HG03064 (cell line): ENCODE data around the gene SVIL.
"Not testable (repeated sequence)": the region's sequence is repeated elsewhere in the genome, so short reads cannot be mapped to it uniquely, and the experiment has no call there.

Experiments
- ATAC-seq: cut with Tn5 transposase; IDR thresholded peaks from one replicate; pipeline ENCODE4 v1.9.1; 2021; ENCODE audit warnings: low read depth; ENCODE audit not compliant: unreplicated experiment

SVIL gene

DNA sequence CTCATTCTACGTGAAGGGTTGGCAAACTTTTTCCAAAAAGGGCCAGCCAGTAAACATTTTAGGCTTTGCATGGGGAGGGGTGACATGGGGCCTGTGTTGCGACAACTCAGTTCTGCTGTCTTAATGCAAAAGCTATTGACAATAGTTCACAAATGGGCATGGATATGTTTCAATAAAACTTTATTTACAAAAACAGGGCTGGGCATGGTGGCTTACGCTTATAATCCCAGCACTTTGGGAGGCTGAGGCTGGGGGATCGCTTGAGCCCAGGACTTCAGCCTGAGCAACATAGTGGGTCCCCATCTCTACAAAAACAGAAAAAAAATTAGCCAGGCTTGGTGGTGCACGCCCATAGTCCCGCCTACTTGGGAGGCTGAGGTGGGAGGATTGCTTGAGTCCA is 141.1 kb downstream of the SVIL start:
- no peak for ATAC-seq

DNA sequence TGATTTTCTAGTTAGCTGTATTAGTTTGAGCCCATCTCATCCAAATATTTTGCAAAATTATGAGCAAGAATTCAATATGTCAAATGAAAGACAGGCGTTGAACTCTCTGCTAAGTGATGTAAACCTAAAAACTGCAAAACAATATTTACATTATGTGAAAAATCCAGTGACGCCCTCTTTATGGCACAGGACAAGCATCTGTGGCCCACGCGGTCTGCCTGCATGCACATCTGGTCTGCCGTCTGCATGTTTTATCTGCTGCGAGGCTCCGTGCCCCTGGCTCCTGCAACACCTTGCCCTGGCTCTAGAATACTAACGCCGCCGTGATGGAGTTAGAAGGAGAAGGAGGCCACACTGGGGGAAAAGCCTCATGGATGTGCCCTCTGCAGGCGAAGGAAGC is 142.0 kb downstream of the SVIL start:
- no peak for ATAC-seq

DNA sequence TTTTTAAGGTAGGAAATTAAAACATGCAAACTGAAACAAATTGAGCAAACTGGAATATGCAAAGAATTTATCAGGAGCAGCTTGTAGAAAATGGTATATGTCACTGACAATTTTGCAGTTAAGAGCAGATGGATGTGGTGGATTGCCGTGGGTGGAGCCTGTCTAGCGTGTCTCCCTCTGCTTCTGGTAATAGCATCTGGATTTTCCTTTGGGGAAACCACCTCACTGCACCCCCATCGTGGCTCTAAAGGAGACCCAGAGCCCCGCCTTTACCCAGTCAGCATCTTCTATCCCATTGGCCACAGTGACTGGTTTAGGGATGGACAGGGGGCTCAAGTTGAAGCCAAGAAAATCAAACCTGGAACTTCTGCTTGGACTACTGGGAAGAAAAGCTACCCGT is 142.9 kb downstream of the SVIL start:
- ATAC-seq, result no peak

DNA sequence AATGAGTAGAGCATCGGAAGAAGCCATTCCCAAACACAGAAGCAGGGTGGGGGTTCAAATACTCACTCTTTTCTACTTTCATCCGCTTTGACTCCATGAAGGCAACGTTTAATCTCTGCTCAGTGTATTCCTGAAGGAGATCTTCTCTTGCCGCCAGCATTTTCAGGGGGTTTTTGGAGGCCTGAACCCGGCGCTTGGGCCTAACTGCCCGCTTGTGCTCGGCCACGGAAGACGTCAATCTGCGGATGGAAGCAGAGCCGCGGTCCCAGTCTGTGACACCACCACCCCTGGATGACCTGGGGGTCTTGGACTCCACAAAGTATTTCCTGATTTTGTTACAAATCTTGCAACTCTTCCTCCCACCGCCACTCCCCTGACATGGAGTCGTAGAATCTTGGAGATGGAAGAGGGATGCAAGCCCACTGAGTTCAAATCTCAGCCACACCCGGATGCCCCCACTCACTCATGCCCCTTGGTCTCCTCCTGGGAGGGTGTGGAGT is 143.9 kb downstream of the SVIL start:
- ATAC-seq, result not testable (repeated sequence)

DNA sequence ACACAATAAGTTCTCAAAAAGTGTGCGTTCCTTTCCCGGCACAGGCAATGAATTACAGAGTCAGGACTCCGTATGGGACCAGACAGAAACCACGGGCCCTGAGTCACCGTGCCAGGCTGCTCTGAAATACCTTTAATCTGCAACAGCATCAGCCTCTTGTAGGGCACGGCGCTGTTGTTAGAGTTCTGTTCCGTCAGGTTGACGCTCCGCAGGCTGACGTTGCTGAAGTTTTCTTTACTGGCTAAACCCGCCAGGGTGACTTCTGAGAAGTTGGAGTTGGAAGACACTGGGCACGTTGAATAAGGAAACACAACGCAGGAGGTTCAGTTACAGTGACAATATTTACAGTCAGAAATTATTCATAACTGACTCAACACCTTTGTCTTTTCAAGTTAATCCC is 146.3 kb downstream of the SVIL start:
- not testable (repeated sequence) for ATAC-seq

DNA sequence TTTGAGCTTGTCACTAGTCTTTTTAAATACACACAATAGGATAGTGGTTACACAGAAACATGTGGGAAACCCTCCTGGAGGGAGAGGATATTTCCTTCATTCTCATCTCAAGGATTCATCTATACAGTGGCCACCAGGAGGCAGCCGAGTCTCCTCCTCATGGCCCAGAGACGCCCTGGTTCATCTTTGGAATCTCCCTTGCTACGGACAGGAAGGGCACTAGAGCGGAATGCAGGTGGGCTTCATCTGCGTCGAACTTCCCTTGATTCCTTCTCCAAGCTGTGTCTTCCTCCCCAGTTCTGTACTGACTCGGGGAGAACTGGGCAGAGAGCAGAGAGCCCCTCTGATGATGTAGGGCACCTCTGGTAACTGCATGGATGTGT is 146.9 kb downstream of the SVIL start:
- not testable (repeated sequence) for ATAC-seq

DNA sequence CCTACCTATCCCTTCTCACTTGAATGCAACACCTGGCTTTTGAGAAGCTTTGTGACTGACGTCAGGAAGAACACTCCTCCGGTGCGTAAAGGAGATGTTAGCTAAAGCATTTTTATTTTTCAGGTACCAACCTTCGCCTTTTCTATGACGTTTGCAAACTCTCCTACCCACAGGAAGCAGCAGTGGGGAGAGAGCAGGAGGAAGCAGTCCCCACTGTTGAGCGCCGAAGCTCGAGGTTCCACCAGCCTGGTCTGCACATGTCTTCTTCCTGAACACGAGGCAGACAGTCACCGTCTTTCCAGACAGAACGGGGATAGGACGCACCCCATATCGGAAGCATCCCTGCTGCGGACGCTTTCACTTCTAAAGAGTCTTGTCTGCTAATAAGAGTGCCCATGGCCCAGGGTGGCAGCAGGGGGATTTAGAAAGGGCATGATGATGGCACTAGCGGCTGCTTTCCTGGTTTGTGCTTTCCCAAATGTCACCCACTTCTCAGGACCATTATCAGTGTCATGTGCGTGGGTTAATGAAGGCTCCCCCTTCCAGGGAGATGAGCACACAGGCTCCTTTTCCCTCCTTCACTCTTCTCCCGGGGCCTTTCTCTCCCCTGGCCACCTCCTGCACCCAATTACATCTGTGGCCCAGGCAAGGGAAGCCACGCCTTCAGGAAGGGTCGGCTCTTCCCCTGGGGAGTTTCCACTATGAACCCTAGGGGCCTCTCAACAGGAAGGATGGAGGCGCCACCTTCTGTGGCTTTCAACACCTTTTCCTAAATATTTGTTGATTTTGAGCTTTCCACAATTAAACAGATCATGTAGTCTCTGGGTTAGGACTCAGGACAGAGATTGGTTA is 147.5 kb downstream of the SVIL start:
- not testable (repeated sequence) for ATAC-seq

DNA sequence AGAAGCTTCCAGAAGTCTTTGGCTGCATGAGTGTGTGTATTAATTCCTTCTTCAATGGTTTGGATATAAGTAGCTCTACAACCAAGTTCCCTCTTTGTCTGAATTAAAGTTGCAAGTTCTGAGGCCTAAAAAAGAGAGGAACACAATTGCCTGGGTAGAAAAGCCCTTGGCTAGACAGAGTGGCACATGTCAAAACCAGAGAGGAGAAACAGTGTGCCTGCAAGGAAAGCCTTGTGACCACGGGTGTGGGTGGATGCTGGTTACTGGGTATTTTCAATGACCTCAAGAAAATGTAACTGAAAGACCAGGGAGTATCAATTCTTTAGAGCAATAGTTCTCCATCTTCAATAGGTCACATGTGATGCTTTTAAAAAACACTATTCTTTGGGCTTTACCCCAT is 148.3 kb downstream of the SVIL start:
- ATAC-seq, result no peak

DNA sequence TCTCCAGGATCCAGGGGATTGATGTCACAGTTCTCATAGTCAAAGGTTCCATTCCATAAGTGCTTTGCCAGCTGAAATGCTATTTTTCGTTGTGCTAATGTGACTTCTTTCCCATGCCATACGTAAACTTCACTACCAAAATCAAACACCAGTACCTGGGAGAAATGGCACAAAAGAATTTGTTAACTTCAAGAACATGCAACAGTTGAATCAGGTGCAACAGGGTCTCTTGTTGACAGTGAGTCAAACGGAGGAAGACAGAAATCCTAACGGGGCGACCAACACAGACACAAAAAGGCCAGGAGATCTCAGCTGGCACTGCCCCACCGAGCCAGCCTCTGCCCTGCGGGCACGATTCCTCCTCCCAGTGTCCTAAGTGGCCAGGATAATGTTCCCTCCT is 150.1 kb downstream of the SVIL start:
- ATAC-seq, result not testable (repeated sequence)

DNA sequence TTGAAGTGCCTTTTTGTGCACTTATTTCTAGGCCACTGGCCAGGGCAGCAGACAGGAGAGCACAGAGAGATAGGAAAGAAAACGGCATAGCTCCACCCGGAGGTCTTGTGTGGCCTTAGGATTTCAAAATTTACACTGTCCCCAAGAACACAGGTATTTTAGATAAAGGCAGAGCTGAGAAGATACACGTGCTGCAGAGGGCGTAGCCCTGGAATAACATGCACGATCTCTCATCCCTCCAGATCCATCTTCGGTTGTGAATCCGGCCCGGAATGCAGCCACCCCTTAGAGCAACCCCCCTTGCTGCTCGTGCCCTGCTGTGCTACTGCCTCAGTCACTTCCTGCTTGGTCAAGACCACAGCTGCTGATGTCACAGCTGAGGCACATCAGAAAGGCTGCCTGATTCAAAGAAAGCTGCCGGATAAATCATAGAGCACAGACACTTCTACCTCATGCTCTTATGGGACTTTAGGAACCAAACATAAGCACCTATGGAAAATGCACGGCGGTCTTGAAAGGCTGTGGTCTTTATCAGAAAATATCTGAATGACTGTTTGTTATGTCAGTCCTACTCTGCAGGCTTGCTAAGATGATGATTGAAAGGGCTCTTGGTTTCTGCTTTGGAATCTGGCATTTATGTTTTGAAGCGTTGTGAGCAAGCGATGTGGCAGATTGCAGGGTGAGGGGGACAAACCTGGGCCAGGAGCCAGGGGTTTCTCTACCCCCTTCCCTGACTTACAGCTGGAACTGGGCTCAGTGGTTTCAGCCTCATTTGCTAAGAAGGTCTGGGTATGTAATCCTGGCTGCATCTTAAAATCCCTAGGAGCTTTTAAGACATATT is 152.0 kb downstream of the SVIL start:
- ATAC-seq, result no peak

DNA sequence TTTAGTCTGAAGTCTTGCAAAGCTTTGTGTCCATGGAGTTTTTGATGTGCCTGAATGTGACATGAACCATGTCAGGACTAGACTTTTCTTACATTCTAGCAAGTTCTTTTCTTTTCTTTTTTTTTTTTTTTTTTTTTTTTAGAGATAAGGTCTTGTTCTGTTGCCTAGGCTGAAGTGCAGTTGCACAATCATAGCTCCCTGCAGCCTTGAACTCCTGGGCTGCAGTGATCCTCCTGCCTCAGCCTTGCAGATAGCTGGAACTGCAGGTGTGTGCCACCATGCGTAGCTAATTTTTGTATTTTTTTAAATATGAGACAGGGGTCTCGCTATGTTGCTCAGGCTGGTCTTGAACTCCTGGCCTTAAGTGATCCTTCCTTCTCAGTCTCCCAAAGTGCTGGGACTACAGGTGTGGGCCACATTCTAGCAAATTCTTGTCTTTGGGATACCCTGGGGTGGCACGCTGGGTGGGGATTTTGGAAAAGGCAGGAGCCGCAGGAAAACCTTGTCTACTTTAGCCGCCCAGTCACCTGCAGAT is 152.8 kb downstream of the SVIL start:
- no peak for ATAC-seq

DNA sequence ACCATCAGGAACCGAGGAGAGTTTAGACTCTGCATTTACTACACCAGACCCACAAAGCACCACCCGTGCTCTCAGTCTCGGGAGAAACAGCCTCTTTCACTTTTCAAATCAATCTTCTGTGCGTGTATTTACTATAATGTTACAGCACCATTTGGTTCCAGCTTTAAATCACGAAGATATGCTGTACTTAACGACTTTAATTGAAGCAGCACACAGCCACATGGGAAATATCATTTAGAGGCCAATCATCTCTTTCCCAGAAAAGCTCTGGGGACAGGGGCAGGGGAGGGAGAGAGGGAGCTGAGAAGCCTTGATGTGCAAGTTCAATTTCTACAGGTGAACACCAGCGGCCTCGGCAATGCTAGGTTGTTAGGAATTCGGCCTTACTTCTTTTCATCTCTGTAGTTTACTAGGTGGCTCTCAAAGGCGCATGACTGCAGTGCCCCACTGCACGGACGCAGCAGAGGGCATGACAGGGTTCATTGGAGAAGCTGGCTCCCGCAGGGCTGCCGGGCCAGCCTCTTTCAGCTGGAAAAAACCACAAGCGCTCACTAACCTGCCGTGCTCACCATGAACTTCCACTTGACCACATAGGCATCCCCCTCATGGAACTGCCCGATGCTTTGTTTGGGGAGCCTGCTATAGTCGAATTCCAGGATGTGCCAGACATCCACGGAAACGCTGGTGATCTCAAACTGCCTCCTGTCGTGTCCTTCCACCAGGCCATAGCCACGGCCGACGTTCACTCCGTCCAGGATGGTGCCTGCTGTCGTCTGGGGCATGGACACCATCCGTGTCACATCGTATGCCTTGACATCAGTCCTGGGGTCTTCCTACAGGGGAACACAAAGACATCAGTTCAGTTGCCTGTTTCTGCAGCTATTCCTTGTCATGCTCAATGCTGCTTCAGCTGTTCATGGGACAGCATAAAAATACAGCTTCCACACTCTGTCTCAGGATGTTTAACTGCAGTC is 154.5 kb downstream of the SVIL start:
- no peak for ATAC-seq

DNA sequence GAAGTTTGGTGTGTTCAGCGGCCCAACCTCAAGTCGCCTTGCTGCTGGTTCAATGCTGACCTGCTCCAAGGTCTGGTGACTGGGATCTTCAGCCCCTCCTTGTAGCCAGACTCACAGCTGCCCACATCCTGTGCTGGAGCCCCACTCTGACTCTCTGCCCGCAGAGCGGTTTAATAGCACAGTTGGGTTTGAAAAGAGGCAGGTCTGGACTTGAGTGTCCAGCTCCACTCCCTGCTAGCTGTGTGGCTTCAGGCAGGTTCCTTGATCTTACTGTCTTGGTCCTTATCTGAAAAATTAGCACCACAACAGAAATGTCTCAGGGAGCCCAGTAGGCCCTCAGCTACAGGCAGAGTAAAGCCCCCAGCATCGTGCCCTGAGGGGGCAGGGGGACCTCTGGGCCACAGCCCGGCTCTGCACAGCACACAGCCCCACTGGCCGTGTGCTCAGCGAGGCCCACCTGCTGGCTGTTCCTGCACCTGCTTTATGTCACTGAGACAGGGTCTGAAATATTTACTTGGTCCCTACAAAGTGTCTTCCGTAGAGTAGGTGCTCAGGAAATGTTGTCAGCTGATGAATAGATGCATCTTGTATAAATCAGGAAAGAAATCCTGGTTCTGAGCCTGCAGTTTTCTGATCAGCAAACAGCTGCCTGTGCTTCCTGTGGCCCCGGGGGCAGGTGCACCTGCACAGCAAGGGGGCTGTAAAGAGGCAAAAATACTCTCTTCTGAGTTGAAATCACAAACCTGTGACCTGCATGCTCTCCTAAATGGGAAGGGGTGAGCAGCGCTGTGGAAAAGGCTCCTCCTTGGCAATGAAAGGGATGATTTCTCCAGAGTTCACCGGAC is 155.5 kb downstream of the SVIL start:
- ATAC-seq, result no peak

DNA sequence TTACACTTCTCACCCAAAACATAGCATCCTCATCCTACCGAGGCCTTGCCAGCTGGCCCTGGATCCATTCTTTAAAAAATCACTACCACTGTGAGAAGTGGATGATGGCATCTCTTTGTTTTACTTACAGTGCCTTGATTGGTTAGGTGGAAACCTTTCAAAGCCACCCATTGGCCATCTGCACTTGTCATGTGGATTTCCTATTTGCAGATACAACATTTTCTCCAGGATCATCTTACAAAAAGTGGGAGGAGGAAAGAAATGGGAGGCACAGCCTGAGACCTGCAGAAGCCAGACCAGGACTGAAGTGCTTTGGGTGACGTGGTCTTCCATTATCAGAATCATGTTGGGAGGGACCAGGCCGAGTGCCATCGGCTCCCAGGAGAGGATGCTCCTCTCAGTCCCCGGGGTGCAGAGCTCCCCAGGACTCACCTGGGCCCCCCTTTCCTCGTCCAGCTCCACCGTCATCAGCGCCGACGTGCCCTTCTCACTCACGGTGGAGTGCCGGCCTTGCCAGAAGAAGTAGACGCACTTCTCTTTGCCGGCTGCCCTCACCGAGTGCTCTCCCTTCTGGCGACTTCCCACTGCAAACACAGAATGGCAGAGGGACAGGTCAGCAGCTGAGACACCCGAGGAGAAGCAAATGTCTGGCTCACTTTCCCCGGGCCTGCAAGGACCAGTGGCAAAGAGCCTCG is 161.2 kb downstream of the SVIL start:
- no peak for ATAC-seq

DNA sequence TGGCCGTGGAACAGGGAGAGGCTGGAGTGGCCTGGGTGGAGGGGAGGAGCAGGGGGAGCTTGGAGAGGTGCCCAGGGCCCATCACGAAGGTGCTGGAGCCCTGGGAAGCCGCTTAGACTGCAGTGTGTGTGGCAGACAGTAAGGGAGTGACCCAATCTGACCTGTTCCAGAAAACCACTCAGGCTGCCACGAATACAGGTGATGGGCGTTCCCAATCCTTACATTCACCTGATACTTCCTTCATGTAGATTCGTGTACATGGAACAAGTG is 161.7 kb downstream of the SVIL start:
- no peak for ATAC-seq

DNA sequence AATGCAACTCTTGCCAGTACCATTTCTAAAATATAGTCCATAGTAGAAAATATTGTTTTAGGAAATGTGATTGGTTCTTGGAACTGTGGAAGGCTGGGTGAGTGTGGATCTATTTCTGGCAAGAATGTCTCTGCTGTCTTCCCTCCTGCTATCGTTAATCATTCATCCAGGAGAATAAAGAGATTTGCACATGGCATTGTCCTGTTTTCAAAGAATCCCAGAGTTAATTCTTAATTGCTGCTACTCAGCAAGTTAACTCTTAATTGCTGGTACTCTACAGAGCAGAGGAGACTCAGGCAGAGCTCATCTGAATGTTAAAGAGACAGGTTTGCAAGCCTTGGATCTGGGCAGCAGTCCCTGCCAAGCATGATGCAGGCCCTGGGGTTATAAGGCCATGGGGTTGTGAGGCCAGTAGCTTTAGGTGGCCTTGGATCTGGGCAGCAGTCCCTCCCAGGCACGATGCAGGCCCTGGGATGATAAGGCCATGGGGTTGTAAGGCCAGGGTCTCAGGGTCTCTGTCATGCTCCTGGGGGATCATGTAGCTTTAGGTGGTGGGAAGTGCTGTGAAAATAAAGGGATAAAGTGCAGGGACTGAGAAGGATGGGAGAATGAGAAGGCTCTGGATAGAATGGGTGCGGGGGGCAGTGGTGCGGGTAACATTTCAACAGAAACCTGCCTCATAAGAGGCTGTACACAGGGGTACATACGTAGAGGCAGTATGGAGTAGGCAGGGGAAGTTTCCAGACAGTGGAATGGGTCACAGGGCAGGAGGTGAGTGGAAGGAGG is 162.3 kb downstream of the SVIL start:
- ATAC-seq, result no peak

DNA sequence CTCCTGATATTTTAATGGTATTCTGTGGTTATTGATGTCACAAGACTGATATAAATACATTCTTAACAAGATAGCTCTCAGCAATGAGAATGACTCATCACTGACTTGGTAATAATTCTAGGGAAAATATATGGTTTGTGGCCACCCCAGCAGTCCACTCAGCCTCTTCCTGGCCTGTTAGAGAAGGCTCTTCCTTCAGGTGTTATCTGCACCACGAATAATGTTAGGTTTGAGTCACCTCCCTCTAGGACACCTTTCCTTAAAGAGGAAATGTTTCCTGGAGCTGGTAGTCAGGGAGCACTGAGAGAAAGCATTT is 163.3 kb downstream of the SVIL start:
- ATAC-seq, result no peak

DNA sequence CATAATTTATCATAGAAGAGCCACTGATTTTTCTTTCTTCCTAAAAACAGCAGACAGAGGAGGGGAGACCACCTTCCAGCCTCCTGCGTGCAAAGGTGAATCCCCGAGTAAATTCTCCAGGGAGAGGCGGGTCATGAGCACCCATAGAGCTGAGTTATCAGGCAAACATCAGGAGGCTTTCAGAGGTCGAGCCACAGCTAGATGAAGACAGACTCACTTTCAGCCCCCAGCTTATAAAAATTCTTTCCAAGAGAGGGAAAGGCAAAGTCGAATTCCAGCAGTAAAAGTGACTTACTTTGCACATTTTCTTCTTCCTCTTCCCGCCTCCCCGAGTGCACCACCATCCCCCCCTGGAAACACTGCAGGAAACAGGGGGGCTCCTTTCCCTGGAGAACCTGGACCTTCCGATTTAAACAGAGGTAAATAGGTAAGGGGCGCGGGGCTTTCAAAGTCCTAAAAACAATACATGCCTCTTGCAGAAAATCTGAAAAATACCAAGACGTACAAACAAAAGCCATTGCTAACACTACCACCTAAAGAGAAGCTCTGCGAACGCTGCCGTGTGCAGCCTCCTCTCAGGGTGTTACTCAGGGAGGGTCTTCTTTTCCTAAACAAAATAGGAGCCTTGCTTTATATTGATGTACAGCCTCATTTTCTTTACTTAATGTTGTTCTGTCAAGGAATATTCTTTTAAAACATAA is 163.8 kb downstream of the SVIL start:
- ATAC-seq, result no peak
